Suprapubic skin (tissue), 4 donors: ENCODE data around the gene NDUFS8. TPM values are rescaled to one million over a fixed set of nuclear protein-coding genes. Genes with fewer than 3 reads are reported as not detected.

ENCODE experiments used
- DNase-seq, 2 donors: peaks; one replicate each; pipeline ENCODE4 v3.0.0-alpha.2; 2019; ENCODE audit warnings: low spot score in 2 of 2
- H3K27ac ChIP-seq: fragments of 200-600 bp; sonication (generic); one replicate; pipeline ENCODE4 v1.5.1; 2019
- H3K27me3 ChIP-seq: fragments of 200-600 bp; sonication (generic); one replicate; pipeline ENCODE4 v1.5.1; 2019
- H3K36me3 ChIP-seq: fragments of 200-600 bp; sonication (generic); one replicate; pipeline ENCODE4 v1.5.1; 2019
- H3K4me1 ChIP-seq: fragments of 200-600 bp; sonication (generic); one replicate; pipeline ENCODE4 v1.5.1; 2019
- H3K4me3 ChIP-seq: fragments of 200-600 bp; sonication (generic); one replicate; pipeline ENCODE4 v1.5.1; 2019; ENCODE audit warnings: mild to moderate bottlenecking
- H3K9me3 ChIP-seq: fragments of 200-600 bp; sonication (generic); one replicate; pipeline ENCODE4 v1.5.1; 2019
- EP300 ChIP-seq: sonication (generic); formaldehyde crosslinking; IDR thresholded peaks from one replicate; pipeline ENCODE4 v1.6.1; 2017; ENCODE audit warnings: antibody characterized with exemption
- POLR2A ChIP-seq, 2 donors: fragments of 450-650 bp; IDR thresholded peaks; one replicate each; pipeline ENCODE4 v1.6.1; 2017; ENCODE audit warnings: antibody characterized with exemption in 2 of 2, mild to moderate bottlenecking in 2 of 2, moderate library complexity in 2 of 2
- POLR2AphosphoS5 ChIP-seq, 3 donors: sonication (generic); formaldehyde crosslinking; IDR thresholded peaks; one replicate each; pipeline ENCODE4 v1.6.1; 2017; ENCODE audit warnings: antibody characterized with exemption in 3 of 3
- WGBS: methylation state at CpG from one replicate; pipeline ENCODE4 v1.1.5; 2018; 5-methylcytosine and 5-hydroxymethylcytosine counted together
- total RNA-seq, 4 donors: library from RNA; depleted of rRNA; stranded (reverse); fragments of >200 nt; gene quantifications; one replicate each; pipeline ENCODE4 v1.1.0, GENCODE V29; 2016
- TF ChIP-seq, protein P1 (sequence below), 2 donors: fragments of 200-600 bp in 1 of 2; fragments of 450-650 bp in 1 of 2; sonication (generic) in 1 of 2; IDR thresholded peaks; one replicate each; pipeline ENCODE4 v1.5.1; 2016 to 2019; ENCODE audit warnings: antibody characterized with exemption in 2 of 2, mild to moderate bottlenecking in 1 of 2, moderate library complexity in 1 of 2

NDUFS8 gene
- total RNA-seq, 4 donors from 2014 or later = 90.8 to 155 (median 148) TPM

DNA sequence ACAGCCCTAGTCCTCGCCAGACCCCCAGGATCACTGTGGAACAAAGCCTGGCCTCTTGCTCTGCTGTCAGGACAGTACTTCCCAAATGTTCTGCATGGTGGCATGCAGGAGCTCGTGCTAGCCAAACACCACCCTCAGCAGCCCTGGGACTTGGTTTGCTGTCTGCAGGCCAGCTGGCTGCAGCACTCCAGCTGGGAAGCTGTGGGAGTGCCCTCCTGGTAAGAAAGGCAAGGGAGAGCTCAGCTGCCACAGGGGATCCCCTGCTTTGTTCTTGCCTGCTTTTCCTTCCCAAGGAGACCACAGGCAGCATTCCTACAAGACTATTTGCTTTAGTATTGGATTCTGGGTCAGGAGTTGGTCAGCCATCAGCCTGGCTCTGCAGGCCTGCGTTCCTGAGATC lies 36.3 kb downstream of the NDUFS8 start:
- no peaks in the 10 kb centered on the region for H3K9me3 ChIP-seq
- TF ChIP-seq EP300 (no peak), POLR2A (IDR thresholded peaks at IDR 0.05) (no peak), POLR2AphosphoS5 (IDR thresholded peaks at IDR 0.05) (no peak)
- TF ChIP-seq, protein P1, sequence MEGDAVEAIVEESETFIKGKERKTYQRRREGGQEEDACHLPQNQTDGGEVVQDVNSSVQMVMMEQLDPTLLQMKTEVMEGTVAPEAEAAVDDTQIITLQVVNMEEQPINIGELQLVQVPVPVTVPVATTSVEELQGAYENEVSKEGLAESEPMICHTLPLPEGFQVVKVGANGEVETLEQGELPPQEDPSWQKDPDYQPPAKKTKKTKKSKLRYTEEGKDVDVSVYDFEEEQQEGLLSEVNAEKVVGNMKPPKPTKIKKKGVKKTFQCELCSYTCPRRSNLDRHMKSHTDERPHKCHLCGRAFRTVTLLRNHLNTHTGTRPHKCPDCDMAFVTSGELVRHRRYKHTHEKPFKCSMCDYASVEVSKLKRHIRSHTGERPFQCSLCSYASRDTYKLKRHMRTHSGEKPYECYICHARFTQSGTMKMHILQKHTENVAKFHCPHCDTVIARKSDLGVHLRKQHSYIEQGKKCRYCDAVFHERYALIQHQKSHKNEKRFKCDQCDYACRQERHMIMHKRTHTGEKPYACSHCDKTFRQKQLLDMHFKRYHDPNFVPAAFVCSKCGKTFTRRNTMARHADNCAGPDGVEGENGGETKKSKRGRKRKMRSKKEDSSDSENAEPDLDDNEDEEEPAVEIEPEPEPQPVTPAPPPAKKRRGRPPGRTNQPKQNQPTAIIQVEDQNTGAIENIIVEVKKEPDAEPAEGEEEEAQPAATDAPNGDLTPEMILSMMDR (IDR thresholded peaks at IDR 0.05) = no peak
- 92% methylated on average over 1 of the region's 3 CpGs for WGBS
- no peak for DNase-seq
- no peak overlapping the region for H3K4me3 ChIP-seq
- no peaks in the 10 kb centered on the region for H3K4me1 ChIP-seq
- H3K27ac ChIP-seq = no peak overlapping the region
- no peaks in the 10 kb centered on the region for H3K27me3 ChIP-seq
- peaks cover 67% of the 10 kb centered on the region for H3K36me3 ChIP-seq

DNA sequence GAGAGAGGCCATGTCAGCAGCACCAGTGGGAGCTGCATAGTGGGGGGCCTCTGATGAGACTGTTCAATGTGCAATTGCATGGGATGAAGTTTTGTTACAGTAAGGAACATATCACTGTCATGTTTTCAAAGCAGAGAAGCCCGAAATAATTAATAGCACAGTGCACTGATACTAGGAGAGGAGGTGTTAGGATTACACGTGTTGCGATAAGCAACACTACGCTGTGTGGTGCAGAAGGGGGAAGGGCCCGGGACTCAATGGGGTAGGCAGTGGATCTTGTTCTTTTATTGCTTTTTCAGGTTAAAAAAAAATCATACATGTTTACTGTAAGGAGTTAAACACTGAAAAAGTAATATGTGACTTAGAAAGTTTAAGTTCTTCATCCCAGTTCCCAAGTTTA lies 37.5 kb downstream of the NDUFS8 start:
- 94% methylated on average over 5 of the region's 5 CpGs for WGBS
- H3K36me3 ChIP-seq = peaks cover 56% of the 10 kb centered on the region
- TF ChIP-seq, protein P1 (IDR thresholded peaks at IDR 0.05) = no peak
- TF ChIP-seq EP300 = no peak
- TF ChIP-seq POLR2A (IDR thresholded peaks at IDR 0.05) = no peak
- no peak for TF ChIP-seq POLR2AphosphoS5 (IDR thresholded peaks at IDR 0.05)
- H3K4me1 ChIP-seq = no peaks in the 10 kb centered on the region
- no peak overlapping the region for H3K4me3 ChIP-seq
- no peaks in the 10 kb centered on the region for H3K9me3 ChIP-seq
- DNase-seq = no peak
- no peaks in the 10 kb centered on the region for H3K27me3 ChIP-seq
- no peak overlapping the region for H3K27ac ChIP-seq

DNA sequence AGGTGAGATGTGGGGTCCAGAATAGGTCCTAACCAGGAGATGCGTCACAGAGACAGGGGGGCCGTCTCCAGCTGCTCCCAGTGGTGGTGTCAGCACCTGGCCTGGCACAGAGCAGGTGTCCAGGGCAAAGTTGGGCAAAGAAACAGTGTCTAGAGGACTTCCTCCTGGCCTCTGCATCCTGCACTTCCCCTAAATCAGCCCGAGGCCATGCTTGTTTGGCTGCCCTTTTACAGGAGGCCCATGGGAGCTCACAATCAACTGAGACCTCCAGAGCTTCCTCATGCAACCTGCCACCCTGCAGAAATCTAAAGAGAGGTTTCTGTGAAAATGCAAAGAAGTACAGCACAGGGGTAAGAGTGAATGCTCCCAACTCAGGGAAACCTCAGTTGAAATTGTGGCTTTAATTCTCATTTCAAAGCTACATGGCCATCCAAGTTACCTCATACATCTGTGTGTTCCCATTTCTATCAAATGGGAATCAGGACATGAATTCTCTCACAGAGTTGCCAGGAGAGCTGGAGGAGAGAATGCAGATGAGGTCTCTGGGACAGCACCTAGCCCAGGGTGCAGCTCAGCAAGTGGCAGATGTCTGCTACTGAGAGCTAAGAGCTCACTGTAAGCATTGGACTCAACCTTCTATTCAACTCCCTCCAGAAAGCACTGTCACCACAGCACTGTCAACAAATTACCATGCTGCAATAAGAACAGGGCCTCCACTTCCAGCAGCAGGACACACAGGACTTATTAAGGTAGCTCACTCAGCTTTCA lies 41.0 kb downstream of the NDUFS8 start:
- DNase-seq = no peak
- Histone ChIP-seq H3K4me3 (no peak overlapping the region), H3K9me3 (no peaks in the 10 kb centered on the region), H3K4me1 (no peaks in the 10 kb centered on the region), H3K36me3 (peaks cover 28% of the 10 kb centered on the region), H3K27me3 (no peaks in the 10 kb centered on the region), H3K27ac (no peak overlapping the region)
- WGBS = 76% methylated on average over 3 of the region's 3 CpGs
- no peak for TF ChIP-seq POLR2A (IDR thresholded peaks at IDR 0.05)
- no peak for TF ChIP-seq POLR2AphosphoS5 (IDR thresholded peaks at IDR 0.05)
- TF ChIP-seq, protein P1 (IDR thresholded peaks at IDR 0.05) = no peak
- no peak for TF ChIP-seq EP300

DNA sequence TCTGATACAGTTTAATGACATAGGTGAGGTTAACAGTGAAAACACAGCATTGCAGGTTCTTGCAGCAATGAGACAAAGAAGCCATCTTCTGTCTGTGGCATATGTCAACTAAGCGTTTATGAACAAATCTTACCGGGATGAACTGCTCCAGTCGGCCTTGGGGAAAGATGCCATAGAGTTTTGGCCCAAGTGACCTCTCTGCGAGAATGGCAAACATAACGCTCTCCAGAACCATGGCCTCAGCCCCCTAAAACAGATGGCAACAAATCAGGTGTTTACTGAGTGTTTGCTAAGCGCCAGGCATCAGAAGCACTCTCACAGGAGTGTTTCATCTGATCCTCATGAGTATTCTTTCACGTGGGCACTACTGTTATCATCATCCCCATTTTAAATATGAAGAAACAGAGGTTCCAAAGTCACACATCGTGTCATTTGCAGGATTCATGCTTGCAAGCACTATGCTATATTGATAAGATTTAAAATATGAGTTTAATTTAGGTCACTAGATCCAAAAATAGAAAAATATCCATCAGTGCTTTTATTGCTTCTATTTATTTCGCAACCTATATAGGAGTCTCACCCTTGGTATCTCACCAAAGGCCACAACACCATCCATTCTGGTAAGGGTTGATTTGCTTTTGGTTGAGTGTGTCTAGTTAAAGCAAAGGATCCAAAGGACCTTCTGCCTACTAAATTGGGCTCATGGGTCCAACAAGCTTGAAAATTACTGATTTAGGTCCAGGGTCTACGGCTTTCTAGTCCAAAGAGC lies 44.3 kb downstream of the NDUFS8 start:
- Histone ChIP-seq H3K27ac (no peak overlapping the region), H3K36me3 (peaks cover 7% of the 10 kb centered on the region), H3K9me3 (no peaks in the 10 kb centered on the region), H3K4me3 (no peak overlapping the region), H3K27me3 (no peaks in the 10 kb centered on the region), H3K4me1 (peaks cover 5% of the 10 kb centered on the region)
- no peak for DNase-seq
- TF ChIP-seq POLR2A (IDR thresholded peaks at IDR 0.05) (no peak), POLR2AphosphoS5 (IDR thresholded peaks at IDR 0.05) (no peak), EP300 (no peak)
- TF ChIP-seq, protein P1 (IDR thresholded peaks at IDR 0.05) = no peak
- WGBS = 89% methylated on average over 10 of the region's 10 CpGs

DNA sequence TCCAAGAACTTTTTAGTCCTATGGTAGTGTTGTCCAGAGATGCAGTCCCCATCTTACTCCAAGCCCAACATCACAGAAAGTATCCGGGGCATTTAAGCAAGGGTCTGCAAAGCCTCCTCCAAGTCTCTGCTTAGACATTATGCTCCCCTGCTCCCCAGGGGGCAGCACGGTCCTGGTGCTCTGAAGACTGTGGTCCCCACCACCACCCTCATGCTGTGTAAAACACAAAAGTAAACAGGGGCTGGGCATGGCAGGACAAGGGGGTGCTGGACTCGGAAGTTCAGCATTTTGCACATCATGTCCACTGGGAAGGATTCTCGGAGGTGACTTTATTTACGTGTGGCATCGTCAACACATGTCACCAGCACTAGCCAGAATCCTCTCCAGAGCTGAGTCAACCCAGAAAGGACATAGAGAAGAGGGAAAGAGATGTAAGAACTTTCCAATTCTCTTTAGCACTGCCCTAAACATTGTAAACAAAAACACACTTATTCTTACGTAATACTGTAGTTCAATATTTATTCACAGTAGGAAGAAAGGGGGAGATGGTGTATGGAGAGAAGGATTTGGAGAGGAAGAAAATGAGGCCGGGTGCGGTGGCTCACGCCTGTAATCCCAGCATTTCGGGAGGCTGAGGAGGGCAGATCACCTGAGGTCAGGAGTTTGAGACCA lies 46.0 kb downstream of the NDUFS8 start:
- Histone ChIP-seq H3K9me3 (no peaks in the 10 kb centered on the region), H3K36me3 (peaks cover 9% of the 10 kb centered on the region), H3K4me1 (peaks cover 5% of the 10 kb centered on the region), H3K4me3 (no peak overlapping the region), H3K27me3 (no peaks in the 10 kb centered on the region), H3K27ac (no peak overlapping the region)
- 87% methylated on average over 11 of the region's 11 CpGs for WGBS
- no peak for DNase-seq
- TF ChIP-seq POLR2A (IDR thresholded peaks at IDR 0.05) (no peak), POLR2AphosphoS5 (IDR thresholded peaks at IDR 0.05) (no peak), EP300 (no peak)
- TF ChIP-seq, protein P1 (IDR thresholded peaks at IDR 0.05) = no peak
